Measurements from ENCODE around the gene CHRNA9. TPM values are rescaled to one million over a fixed set of nuclear protein-coding genes. Genes with fewer than 3 reads are reported as not detected.

Gene CHRNA9
- polyA plus RNA-seq, 1 of the 3 experiments (the other 2 are of a cell fraction) = 0.05 TPM

- TF ChIP-seq USF2 (IDR thresholded peaks at IDR 0.05; ENCODE audit: borderline replicate concordance, low read depth, low read length) = no peak
- TF ChIP-seq SMC3 (IDR thresholded peaks at IDR 0.05; ENCODE audit: low read depth, low read length) = no peak
- no peak for TF ChIP-seq RAD21 (IDR thresholded peaks at IDR 0.05; ENCODE audit: low read length)
- TF ChIP-seq SIN3A (IDR thresholded peaks at IDR 0.05; ENCODE audit: borderline replicate concordance, low read depth, low read length) = no peak
- TF ChIP-seq MXI1 (IDR thresholded peaks at IDR 0.05; ENCODE audit: low read depth, low read length) = no peak
- no peak for TF ChIP-seq RXRA (IDR thresholded peaks at IDR 0.05; ENCODE audit: borderline replicate concordance, low read depth)
- TF ChIP-seq CHD2 (IDR thresholded peaks at IDR 0.05; ENCODE audit: low read length, partially characterized antibody) = no peak
- no peak for TF ChIP-seq TCF12 (IDR thresholded peaks at IDR 0.05)
- TF ChIP-seq FOXJ3 (CRISPR knock-in tag; IDR thresholded peaks at IDR 0.05) = no peak
These were observed 49.4 kb upstream of the CHRNA9 start (continued) for GRCh38 chr4:40285692-40286091.

GRCh38 chr4:40288566-40288965 lies 46.6 kb upstream of the CHRNA9 start:
- no peak for TF ChIP-seq REST (IDR thresholded peaks at IDR 0.05; ENCODE audit: low read depth, low read length)
- TF ChIP-seq JUND (IDR thresholded peaks at IDR 0.05) = no peak
- no peak for TF ChIP-seq USF2 (IDR thresholded peaks at IDR 0.05; ENCODE audit: borderline replicate concordance, low read depth, low read length)
- no peak for TF ChIP-seq ZBTB33 (IDR thresholded peaks at IDR 0.05; ENCODE audit: borderline replicate concordance, low read depth)
- no peak for TF ChIP-seq TEAD4 (IDR thresholded peaks at IDR 0.05; ENCODE audit: borderline replicate concordance, insufficient read depth)
- TF ChIP-seq MAX (IDR thresholded peaks at IDR 0.05; ENCODE audit: low read depth) = no peak
- TF ChIP-seq GATA2 (CRISPR knock-in tag; IDR thresholded peaks at IDR 0.05) = no peak
- TF ChIP-seq RAD21 (IDR thresholded peaks at IDR 0.05; ENCODE audit: low read length) = no peak
- no peak for TF ChIP-seq SMC3 (IDR thresholded peaks at IDR 0.05; ENCODE audit: low read depth, low read length)
- Histone ChIP-seq H3K9ac (no peak overlapping the region), H3K9me3 (no peaks in the 10 kb centered on the region), H3K4me2 (no peak overlapping the region), H3K4me1 (ENCODE audit: control insufficient read depth in 1 of 2, insufficient read depth in 2 of 2, low read depth in 1 of 2, low read length in 1 of 2) (no peaks in the 10 kb centered on the region), H3K4me3 (ENCODE audit: low read depth in 2 of 2, low read length in 1 of 2) (no peak overlapping the region), H3K79me2 (ENCODE audit: insufficient read depth) (no peaks in the 10 kb centered on the region), H3K27ac (ENCODE audit: low read depth in 2 of 2, low read length in 1 of 2) (no peak overlapping the region), H4K20me1 (ENCODE audit: insufficient read depth) (no peaks in the 10 kb centered on the region), H3K27me3 (ENCODE audit: insufficient read depth) (no peaks in the 10 kb centered on the region), H3K9me2 (no peaks in the 10 kb centered on the region), H3F3A (replicated peaks; ENCODE audit: insufficient read depth) (no peaks in the 10 kb centered on the region), H2AFZ (ENCODE audit: low read depth) (no peak overlapping the region), H3K36me3 (replicated peaks in 1 of 2; ENCODE audit: control insufficient read depth in 1 of 2, insufficient read depth in 2 of 2, low read length in 1 of 2) (no peaks in the 10 kb centered on the region)
- 94% methylated on average over 8 of the region's 8 CpGs for WGBS (ENCODE audit: low lambda C conversion rate)
- DNase-seq = no peak
- POLR2A ChIA-PET = no interaction called here
- CTCF ChIA-PET = interaction anchor here (1.9 kb wide), 1 partner anchor 28 kb away, joined by 5 read pairs; no protein-coding TSS in a partner anchor
